Mucosa of rectum (tissue), 2 donors: ENCODE data around the gene TMEM209.

ENCODE experiments used
- H3K27ac ChIP-seq, 2 donors: one replicate each; pipeline ENCODE4 v1.7.0; 2013; ENCODE audit warnings: inconsistent platforms in 2 of 2, low read depth in 2 of 2, low read length in 2 of 2
- H3K27me3 ChIP-seq, 2 donors: one replicate each; pipeline ENCODE4 v1.7.0; 2013; ENCODE audit warnings: low read length in 2 of 2; ENCODE audit not compliant: control insufficient read depth in 2 of 2, insufficient read depth in 2 of 2
- H3K36me3 ChIP-seq, 2 donors: one replicate each; pipeline ENCODE4 v1.7.0; 2013; ENCODE audit warnings: low read length in 2 of 2; ENCODE audit not compliant: control insufficient read depth in 2 of 2, insufficient read depth in 2 of 2
- H3K4me1 ChIP-seq, 2 donors: one replicate each; pipeline ENCODE4 v1.7.0; 2013; ENCODE audit warnings: low read length in 2 of 2, mild to moderate bottlenecking in 1 of 2; ENCODE audit not compliant: control insufficient read depth in 2 of 2, insufficient read depth in 2 of 2
- H3K4me3 ChIP-seq, 2 donors: one replicate each; pipeline ENCODE4 v1.7.0; 2013; ENCODE audit warnings: low read length in 2 of 2
- H3K9ac ChIP-seq, 2 donors: one replicate each; pipeline ENCODE4 v1.7.0; 2013; ENCODE audit warnings: low read length in 2 of 2, low read depth in 1 of 2, mild to moderate bottlenecking in 1 of 2
- H3K9me3 ChIP-seq, 2 donors: one replicate each; pipeline ENCODE4 v1.7.0; 2013; ENCODE audit warnings: low read length in 2 of 2; ENCODE audit not compliant: control insufficient read depth in 2 of 2
- donor health status: healthy.
- donor health status: Normal muscosa, but diverticular disease.

TMEM209 gene

DNA sequence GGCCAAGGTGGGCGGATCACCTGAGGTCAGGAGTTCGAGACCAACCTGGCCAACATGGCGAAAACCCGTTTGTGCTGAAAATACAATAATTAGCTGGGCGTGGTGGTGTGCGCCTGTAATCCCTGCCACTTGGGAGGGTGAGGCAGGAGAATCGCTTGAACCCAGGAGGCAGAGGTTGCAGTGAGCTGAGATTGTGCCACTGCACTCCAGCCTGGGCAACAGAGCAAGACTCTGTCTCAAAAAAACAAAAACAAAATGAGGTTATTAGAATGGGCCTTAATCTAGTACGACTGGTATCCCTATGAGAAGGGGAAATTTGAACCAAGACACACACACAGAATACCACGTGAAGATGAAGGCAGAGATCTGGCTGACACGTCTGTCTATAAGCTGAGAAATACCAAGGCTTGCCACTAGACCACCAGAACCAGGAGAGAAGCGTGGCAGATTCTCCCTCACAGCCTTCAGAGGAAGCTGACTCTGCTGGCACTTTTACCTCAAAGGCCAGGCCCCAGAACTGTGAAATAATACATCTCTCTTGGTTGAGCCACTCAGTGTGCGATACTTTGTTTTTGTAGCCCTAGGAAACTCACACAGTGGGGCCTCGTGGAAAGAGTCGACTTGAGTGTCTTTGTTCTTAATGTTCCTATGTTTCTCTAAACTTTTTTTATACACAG lies 59.6 kb downstream of the TMEM209 start:
- H3K36me3 ChIP-seq, result no peaks in the 10 kb centered on the region
- no peak overlapping the region for H3K9ac ChIP-seq
- no peaks in the 10 kb centered on the region for H3K9me3 ChIP-seq
- H3K4me1 ChIP-seq, result peaks cover 25 to 38% of the 10 kb centered on the region in 2 donors
- no peaks in the 10 kb centered on the region for H3K27me3 ChIP-seq
- H3K27ac ChIP-seq, result peak overlapping the region; percentile 74
- H3K4me3 ChIP-seq, result no peak overlapping the region

DNA sequence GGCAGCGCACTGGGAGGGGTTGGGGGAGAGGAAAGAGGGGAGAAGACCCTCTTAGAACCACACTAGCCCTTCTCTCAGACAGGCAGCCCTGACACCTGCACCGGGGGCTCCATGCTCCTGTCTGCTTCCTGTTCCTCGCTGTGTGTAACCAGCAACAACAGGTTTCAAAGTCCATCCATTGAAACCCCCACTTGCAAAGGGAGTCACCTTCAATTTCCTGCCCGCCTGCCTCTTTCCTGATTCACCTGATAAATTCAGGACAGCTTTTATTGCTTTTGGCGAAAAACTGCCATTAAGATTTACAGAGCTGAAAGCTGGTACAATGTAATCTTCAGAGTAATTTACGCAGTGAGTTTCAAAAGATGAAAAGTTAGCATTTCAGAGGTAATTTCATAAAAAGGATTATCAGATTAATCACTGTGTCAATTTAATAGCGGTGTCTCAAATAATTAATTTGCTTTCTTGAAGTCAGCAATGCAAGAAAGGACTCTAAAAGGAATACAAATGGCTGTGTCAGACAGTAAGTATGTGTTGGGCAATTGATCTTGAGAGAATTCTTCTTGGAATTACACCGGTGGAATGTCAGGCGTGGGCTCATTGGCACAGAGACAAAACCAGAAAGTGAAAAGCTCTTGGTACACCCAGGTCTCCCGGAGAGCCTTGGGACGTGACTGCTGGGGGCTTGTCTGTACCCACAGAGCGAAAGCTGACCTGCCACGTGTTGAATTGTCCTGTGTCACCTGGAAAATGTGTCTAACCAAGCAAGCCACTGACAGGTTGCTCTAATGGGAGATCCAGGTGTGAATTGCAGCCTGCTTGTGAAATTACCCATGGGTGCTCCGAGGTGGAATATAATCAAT lies 60.7 kb downstream of the TMEM209 start:
- H3K36me3 ChIP-seq, result peaks cover 0 to 3% of the 10 kb centered on the region in 2 donors
- H3K4me3 ChIP-seq, result peak overlapping the region; percentile 37 to 43
- peaks cover 21 to 35% of the 10 kb centered on the region in 2 donors for H3K4me1 ChIP-seq
- H3K9ac ChIP-seq, result peak overlapping the region in 1 of 2 donors; percentile 55
- H3K27me3 ChIP-seq, result no peaks in the 10 kb centered on the region
- peak overlapping the region; percentile 74 for H3K27ac ChIP-seq
- H3K9me3 ChIP-seq, result no peaks in the 10 kb centered on the region

DNA sequence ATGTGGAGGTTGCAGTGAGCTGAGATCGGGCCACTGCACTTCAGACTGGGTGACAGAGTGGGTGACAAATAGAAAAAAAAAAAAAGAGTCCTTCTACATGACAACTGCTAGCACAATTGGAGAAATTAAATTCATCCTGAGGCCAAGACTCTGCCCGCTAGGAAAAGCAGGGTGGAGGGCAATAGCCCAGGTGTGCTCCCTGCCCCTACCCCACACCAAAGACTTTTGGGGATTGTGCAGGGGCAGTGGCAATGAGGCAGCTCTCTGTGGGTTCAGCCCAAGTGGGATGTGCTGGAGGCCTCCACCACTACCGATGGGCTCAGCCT lies 61.3 kb downstream of the TMEM209 start:
- Histone ChIP-seq H3K9ac (peak overlapping the region in 1 of 2 donors; percentile 31), H3K4me1 (peaks cover 19 to 33% of the 10 kb centered on the region in 2 donors), H3K27ac (peak overlapping the region; percentile 68 to 73)

DNA sequence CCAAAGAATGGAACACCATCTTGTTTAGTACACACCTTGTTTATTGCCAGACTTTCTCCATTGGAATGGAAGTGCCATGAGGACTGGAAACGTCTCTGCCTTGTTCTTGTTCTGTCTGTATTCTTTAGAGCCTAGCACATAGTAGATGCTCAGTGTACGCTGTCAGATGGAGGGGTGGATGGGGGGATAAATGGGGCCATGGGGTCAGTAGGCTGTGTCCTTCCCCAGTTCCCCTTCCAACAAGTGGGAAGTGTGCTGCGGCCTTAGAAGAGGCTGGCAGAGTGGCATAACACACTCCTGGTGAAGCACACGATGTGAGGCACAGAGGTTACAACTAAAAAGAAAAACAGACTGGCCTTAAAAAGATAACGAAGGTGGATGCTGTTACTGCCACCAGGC lies 61.9 kb downstream of the TMEM209 start:
- H3K4me1 ChIP-seq, result peaks cover 19 to 33% of the 10 kb centered on the region in 2 donors
- no peaks in the 10 kb centered on the region for H3K27me3 ChIP-seq
- no peak overlapping the region for H3K9ac ChIP-seq
- H3K27ac ChIP-seq, result no peak overlapping the region
- H3K9me3 ChIP-seq, result no peaks in the 10 kb centered on the region
- no peak overlapping the region for H3K4me3 ChIP-seq
- H3K36me3 ChIP-seq, result peaks cover 0 to 3% of the 10 kb centered on the region in 2 donors

More for the DNA sequence above, 61.3 kb downstream of the TMEM209 start:
- H3K36me3 ChIP-seq, result peaks cover 0 to 3% of the 10 kb centered on the region in 2 donors
- no peaks in the 10 kb centered on the region for H3K9me3 ChIP-seq
- H3K27me3 ChIP-seq, result no peaks in the 10 kb centered on the region
- H3K4me3 ChIP-seq, result no peak overlapping the region

DNA sequence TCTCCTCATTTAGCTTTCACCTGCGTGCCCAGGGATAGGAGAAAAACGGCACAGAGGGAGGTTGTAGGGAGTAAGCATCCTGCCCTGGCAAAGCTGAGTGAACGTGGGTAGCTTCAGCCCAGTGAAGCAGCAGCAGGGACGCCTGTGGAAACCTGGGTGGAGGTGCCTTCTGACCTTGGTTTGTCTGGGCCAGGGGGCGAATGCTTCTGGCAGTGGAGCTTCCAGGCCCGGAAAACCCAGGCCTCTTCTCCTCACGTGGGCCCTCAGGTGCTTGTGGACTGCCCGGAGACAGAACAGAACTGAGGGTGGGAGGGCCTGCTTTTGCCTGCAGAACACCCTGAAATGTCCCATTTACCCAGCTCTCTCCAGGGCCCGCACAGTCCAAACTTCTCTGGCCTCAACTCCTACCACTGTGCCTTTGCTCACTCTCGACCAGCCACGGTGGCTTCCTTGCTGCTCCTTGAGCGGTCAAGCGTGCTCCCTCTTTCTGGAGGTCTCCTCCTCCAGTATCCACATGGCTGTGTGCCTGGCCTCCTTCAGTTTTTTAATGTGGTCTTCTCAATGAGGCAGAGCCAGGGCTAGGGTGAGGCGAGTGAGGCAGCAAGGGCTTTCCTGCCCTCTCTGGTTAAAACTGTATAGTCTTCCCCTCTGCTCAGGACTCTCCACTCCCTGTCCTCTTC lies 62.4 kb downstream of the TMEM209 start:
- Histone ChIP-seq H3K27ac (peak overlapping the region in 1 of 2 donors; percentile 23), H3K36me3 (peaks cover 0 to 3% of the 10 kb centered on the region in 2 donors), H3K9me3 (no peaks in the 10 kb centered on the region), H3K9ac (no peak overlapping the region), H3K4me3 (no peak overlapping the region), H3K4me1 (peaks cover 19 to 33% of the 10 kb centered on the region in 2 donors), H3K27me3 (no peaks in the 10 kb centered on the region)

DNA sequence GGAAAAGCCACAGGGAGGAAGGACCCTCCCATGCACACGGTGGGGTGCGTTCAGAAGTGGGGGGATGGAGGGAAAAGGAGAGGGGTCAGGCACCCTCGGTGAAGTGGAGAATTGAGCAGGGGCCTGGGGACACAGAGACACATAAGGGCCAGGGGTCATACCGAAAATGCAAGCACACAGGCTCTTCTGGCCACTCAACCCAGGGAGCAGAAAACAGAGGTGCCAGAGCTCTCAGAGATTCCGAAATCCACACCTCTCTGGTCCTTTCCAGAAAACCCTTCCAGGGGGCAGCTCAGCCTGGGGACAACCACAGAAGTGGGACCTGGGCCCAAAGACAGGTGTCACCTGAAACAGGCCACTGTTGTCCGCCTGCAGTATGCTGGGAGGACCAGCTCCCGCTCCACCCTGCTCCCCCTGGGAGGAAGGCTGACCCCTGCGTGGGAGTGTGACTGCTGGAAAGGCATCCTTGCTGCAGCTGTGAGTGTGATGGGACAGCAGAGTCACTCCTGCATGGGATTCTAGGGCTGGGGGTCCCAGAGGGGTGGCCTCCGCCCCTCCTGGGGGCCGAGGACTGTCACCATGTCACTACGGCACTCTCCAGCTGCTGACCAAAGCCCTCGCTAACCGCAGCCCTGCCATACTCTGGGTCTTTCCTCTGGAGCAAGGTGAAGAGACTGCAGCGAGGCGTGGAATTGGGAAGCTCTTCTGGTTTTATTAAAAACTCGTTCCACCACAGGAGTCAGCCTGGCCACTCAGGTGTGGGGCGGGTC lies 63.1 kb downstream of the TMEM209 start:
- Histone ChIP-seq H3K4me1 (peaks cover 19 to 33% of the 10 kb centered on the region in 2 donors), H3K27ac (peak overlapping the region in 1 of 2 donors; percentile 63)

DNA sequence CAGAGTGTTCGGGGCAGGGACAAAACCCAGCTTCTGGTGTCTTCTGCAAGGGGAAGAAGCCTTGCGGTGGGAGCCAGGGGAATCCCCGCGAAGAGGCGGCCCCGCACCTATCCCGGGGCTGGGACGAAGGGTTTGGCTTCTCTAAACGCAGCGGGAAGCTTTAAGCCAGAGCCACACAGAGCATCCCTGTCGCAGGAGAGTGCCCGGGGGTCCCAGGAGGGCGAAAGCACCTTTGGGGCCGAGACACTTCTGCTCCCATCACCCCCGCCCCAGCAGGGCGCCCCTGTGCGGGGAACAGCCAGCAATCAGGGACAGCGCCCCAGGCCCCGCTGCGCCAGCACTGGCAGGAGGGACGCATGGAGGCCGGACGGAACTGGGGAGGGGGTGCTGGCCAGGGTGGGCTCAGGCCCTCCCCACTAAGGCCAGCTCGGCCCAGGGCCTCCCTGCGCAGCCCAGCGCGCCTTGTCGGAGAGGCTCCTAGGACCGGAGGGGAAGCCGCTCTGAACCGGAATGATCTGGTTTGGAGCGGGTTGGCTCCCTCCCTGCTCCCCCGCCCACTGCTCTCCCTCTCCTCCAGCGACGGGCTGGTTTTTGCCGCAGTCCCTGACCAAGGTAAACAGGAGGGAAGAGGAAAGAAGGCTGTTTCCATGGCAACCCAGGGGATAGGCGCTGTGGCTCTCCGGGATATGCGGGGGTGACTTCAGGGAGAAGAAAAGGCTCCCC lies 63.9 kb downstream of the TMEM209 start:
- H3K27me3 ChIP-seq, result no peaks in the 10 kb centered on the region
- peaks cover 2 to 8% of the 10 kb centered on the region in 2 donors for H3K36me3 ChIP-seq
- peak overlapping the region; percentile 53 to 79 for H3K9ac ChIP-seq
- H3K27ac ChIP-seq, result peak overlapping the region; percentile 58 to 63
- no peaks in the 10 kb centered on the region for H3K9me3 ChIP-seq
- peaks cover 19 to 33% of the 10 kb centered on the region in 2 donors for H3K4me1 ChIP-seq
- peak overlapping the region; percentile 62 to 69 for H3K4me3 ChIP-seq

More for the DNA sequence above, 63.1 kb downstream of the TMEM209 start:
- Histone ChIP-seq H3K9me3 (no peaks in the 10 kb centered on the region), H3K9ac (peak overlapping the region; percentile 53 to 79), H3K27me3 (no peaks in the 10 kb centered on the region), H3K36me3 (peaks cover 0 to 7% of the 10 kb centered on the region in 2 donors), H3K4me3 (peak overlapping the region; percentile 62 to 69)

DNA sequence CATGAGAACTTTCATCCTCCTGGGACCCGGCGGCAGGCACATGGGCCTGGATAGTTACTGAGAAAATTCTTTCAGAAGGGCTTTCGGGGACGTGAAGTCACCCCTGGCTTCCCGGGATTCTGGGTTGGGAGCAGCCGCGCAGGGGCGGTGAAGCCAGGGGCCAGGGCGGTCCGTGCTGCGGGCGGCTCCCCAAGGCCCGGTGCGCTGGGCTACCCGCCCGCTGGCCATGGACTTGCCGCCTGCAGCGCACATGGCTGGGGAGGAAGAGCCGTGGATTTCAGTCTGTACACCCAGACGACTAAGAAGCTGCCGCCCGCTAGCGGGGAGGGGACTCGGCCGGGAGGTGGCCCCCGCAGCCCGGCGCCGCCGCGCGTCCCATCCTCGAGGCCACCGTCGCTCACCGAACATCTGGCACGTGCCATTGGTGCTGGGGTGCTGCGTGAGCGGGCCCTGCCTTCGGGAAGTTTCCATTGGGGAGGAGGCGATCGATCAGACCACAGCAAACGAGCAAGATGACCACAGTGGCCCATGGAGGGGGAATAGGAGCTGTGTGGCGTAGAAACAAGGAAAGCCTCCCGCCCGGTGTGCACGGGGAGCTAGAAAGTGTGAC lies 64.5 kb downstream of the TMEM209 start:
- H3K4me1 ChIP-seq, result peaks cover 19 to 32% of the 10 kb centered on the region in 2 donors
- H3K27ac ChIP-seq, result peak overlapping the region; percentile 58 to 63
- H3K36me3 ChIP-seq, result peaks cover 6 to 8% of the 10 kb centered on the region in 2 donors
- no peaks in the 10 kb centered on the region for H3K27me3 ChIP-seq
- peak overlapping the region; percentile 62 to 69 for H3K4me3 ChIP-seq
- H3K9me3 ChIP-seq, result no peaks in the 10 kb centered on the region
- peak overlapping the region; percentile 52 to 79 for H3K9ac ChIP-seq
